Karpas-422 (cell line): ENCODE results near the gene RIOK3. TPM values are rescaled to one million over a fixed set of nuclear protein-coding genes. Genes with fewer than 3 reads are reported as not detected.

ENCODE experiments used
- DNase-seq: peaks from one replicate; pipeline ENCODE4 v3.0.0-alpha.2; 2015
- H2AFZ ChIP-seq: fragments of 200-600 bp; sonication (generic); 2 replicates; pipeline ENCODE4 v1.6.1; 2014; ENCODE audit warnings: antibody characterized with exemption, low read length, mixed read lengths
- H3K27ac ChIP-seq: fragments of 200-600 bp; sonication (generic); 2 replicates; pipeline ENCODE4 v1.5.1; 2014; ENCODE audit warnings: mild to moderate bottlenecking, low read length, moderate library complexity
- H3K27me3 ChIP-seq: fragments of 200-600 bp; sonication (generic); 2 replicates; pipeline ENCODE4 v1.6.1; 2014; ENCODE audit warnings: low read length, mixed read lengths
- H3K36me3 ChIP-seq: fragments of 200-600 bp; sonication (generic); 2 replicates; pipeline ENCODE4 v1.6.1; 2014; ENCODE audit warnings: low read length, mixed read lengths; ENCODE audit not compliant: insufficient read depth
- H3K4me1 ChIP-seq: fragments of 200-600 bp; sonication (generic); 2 replicates; pipeline ENCODE4 v1.6.1; 2014; ENCODE audit warnings: mild to moderate bottlenecking, low read length, mixed read lengths
- H3K4me2 ChIP-seq: fragments of 200-600 bp; sonication (generic); 2 replicates; pipeline ENCODE4 v1.6.1; 2014; ENCODE audit warnings: low read length, low read depth, mild to moderate bottlenecking; ENCODE audit not compliant: poor library complexity, severe bottlenecking
- H3K4me3 ChIP-seq: fragments of 200-600 bp; sonication (generic); 2 replicates; pipeline ENCODE4 v1.5.1; 2014; ENCODE audit warnings: mild to moderate bottlenecking, antibody characterized with exemption, low read length, mixed read lengths
- H3K79me2 ChIP-seq: fragments of 200-600 bp; sonication (generic); 2 replicates; pipeline ENCODE4 v1.6.1; 2014; ENCODE audit warnings: mild to moderate bottlenecking, low read length, mixed read lengths
- H3K9ac ChIP-seq: fragments of 200-600 bp; sonication (generic); 2 replicates; pipeline ENCODE4 v1.6.0; 2014; ENCODE audit warnings: low read length
- H3K9me2 ChIP-seq: fragments of 200-600 bp; sonication (generic), shearing (Covaris generic); replicated peaks from 2 replicates; pipeline ENCODE4 v1.6.0; 2014; ENCODE audit warnings: mild to moderate bottlenecking, low read length, moderate library complexity; ENCODE audit not compliant: insufficient read depth
- H3K9me3 ChIP-seq: fragments of 300-700, 200-600 bp; sonication (generic); 2 replicates; pipeline ENCODE4 v1.6.1; 2014; ENCODE audit warnings: low read length, mixed read lengths
- H4K20me1 ChIP-seq: fragments of 200-600 bp; sonication (generic); 2 replicates; pipeline ENCODE4 v1.6.1; 2014; ENCODE audit warnings: mild to moderate bottlenecking, antibody characterized with exemption, low read length, low read depth; ENCODE audit not compliant: insufficient read depth
- total RNA-seq: library from RNA; depleted of rRNA; stranded (reverse); fragments of >200 nt; shearing (Covaris generic); gene quantifications from 2 replicates; pipeline ENCODE4 v1.2.3, GENCODE V29; 2014; ENCODE audit warnings: low replicate concordance; rRNA removed

Gene RIOK3
- 25.1 and 31.1 TPM in 2 replicates for total RNA-seq

DNA sequence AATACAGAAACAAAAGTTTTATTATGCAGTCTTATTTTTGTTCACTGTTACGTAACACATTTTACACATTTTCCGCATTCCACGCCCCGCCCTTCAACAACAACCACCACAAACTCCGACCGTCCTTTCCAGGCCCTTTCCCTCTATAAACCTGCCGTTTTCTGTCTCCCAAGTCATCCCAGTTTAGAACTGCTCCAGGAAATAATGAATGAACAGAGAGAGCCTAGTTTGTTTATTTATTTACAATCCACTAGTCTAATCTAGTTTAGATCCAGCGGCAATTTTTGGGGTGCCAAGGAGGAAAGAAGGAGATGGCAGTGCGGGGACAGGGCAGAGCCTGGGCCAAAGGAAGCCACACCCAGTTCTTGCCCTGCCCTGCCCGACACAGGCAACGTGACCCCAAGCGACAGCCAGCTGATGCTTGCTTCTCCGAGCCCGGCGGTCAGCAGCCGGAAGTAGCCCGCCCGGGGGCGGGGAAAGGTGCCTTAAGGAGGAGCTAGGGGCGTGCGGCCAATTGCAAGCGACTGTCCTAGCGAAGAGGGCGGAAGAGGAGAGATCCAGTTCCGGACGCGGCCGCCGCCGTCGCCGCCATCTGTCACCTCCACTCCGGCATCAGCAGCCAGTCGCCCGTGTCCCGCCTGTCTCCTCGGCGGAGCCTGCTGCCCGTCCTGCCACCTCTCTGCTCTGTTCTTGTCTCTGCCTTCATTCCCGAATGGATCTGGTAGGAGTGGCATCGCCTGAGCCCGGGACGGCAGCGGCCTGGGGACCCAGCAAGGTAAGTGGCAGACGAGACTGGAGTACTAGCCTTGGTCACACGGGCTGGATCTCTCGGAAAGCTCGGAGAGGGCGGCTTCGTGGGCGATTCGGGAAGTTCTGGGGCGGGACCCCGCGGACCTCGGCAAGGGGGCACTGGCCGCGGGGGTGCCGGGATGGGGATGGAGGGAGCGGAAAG lies at the start of gene RIOK3:
TSS of gene RIOK3 (plus strand) at position 560 of the 952 bp plus-strand sequence. CDS start at position 713, 153 bp downstream.
- H3K9me2 ChIP-seq, result no peaks in the 10 kb centered on the region
- peaks cover under 1% of the 10 kb centered on the region; the same call in 1 of the 2 replicates for H4K20me1 ChIP-seq
- no peaks in the 10 kb centered on the region for H3K27me3 ChIP-seq
- no peaks in the 10 kb centered on the region; the same call in 1 of the 2 replicates for H3K9me3 ChIP-seq
- peak within 1 kb of the TSS; percentile 94 for H3K4me2 ChIP-seq
- peaks cover 49% of the 10 kb centered on the region for H3K79me2 ChIP-seq
- DNase-seq, result peak; percentile 98
- peak within 1 kb of the TSS; percentile 66 for H2AFZ ChIP-seq
- H3K27ac ChIP-seq, result peak within 1 kb of the TSS; percentile 40; the same call in 1 of the 2 replicates
- H3K36me3 ChIP-seq, result no peaks in the 10 kb centered on the region
- peak within 1 kb of the TSS; percentile 92 for H3K4me3 ChIP-seq
- H3K9ac ChIP-seq, result peak within 1 kb of the TSS; percentile 88
- H3K4me1 ChIP-seq, result peaks cover 25% of the 10 kb centered on the region

- Histone ChIP-seq H3K79me2 (peaks cover 3% of the 10 kb centered on the region; the same call in 1 of the 2 replicates), H4K20me1 (no peaks in the 10 kb centered on the region), H3K36me3 (no peaks in the 10 kb centered on the region), H3K4me1 (no peaks in the 10 kb centered on the region), H3K4me2 (no peak overlapping the region), H3K9ac (no peak overlapping the region), H3K4me3 (no peak overlapping the region), H2AFZ (no peak overlapping the region), H3K27me3 (no peaks in the 10 kb centered on the region), H3K9me3 (no peaks in the 10 kb centered on the region), H3K9me2 (no peaks in the 10 kb centered on the region), H3K27ac (no peak overlapping the region)
- no peak for DNase-seq
Measured at GRCh38 chr18:23403310-23403709, 49.8 kb upstream of the RIOK3 start.

DNA sequence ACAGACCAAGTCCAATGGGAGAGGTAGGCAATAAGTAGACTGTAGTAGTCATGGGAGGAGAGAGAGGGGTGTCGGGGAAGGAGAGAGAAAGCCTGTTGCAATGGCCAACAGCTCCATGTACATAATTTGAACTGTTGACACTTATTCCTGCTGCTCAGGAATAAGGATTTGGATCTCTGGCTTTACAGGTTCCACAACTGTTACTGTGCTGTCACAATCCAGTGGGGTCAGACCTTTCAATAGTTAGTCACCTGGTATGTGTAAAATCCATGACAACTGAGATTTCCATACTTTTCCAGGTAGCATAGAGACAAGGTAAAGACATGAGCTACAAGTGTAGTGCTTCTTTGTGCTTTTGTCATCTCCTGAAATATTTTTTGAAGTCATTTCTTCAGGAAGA lies 47.5 kb upstream of the RIOK3 start:
- H3K27me3 ChIP-seq, result no peaks in the 10 kb centered on the region
- no peak overlapping the region for H2AFZ ChIP-seq
- no peaks in the 10 kb centered on the region for H3K9me3 ChIP-seq
- H3K27ac ChIP-seq, result no peak overlapping the region
- H3K9ac ChIP-seq, result no peak overlapping the region
- no peaks in the 10 kb centered on the region for H4K20me1 ChIP-seq
- H3K4me3 ChIP-seq, result no peak overlapping the region
- H3K79me2 ChIP-seq, result peaks cover 3% of the 10 kb centered on the region; the same call in 1 of the 2 replicates
- H3K9me2 ChIP-seq, result no peaks in the 10 kb centered on the region
- no peaks in the 10 kb centered on the region for H3K36me3 ChIP-seq
- no peak for DNase-seq
- no peaks in the 10 kb centered on the region for H3K4me1 ChIP-seq
- H3K4me2 ChIP-seq, result no peak overlapping the region

DNA sequence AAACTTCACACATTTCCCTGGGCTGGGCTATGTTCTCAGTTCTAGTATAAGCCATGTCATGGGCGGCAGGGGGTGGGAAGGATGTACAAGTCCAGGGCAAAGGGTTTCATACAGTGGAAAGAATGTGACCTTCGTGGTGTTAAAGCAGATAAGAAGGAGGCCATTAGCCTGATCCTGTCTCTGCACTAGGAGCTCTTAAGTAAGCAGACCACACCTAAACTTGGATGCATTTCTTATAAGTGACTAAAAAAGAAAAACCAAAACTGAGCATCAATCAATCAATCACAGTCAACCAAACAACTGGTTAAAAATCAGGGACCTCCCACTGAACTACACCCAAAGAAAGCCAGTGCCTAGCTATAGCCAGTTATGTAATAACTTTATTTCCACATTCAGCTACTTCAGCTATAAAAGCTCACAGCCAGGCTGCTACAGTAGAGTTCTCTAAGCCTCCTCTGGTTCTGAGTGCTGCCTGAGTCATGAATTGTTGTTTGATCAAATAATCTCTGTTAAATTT lies 46.8 kb upstream of the RIOK3 start:
- no peak overlapping the region for H3K4me2 ChIP-seq
- H3K9me3 ChIP-seq, result no peaks in the 10 kb centered on the region
- no peak overlapping the region for H2AFZ ChIP-seq
- no peak overlapping the region for H3K9ac ChIP-seq
- no peak overlapping the region for H3K4me3 ChIP-seq
- H3K9me2 ChIP-seq, result no peaks in the 10 kb centered on the region
- H3K27ac ChIP-seq, result no peak overlapping the region
- H3K27me3 ChIP-seq, result no peaks in the 10 kb centered on the region
- no peaks in the 10 kb centered on the region for H3K36me3 ChIP-seq
- peaks cover 3% of the 10 kb centered on the region; the same call in 1 of the 2 replicates for H3K79me2 ChIP-seq
- H4K20me1 ChIP-seq, result no peaks in the 10 kb centered on the region
- no peak for DNase-seq
- H3K4me1 ChIP-seq, result no peaks in the 10 kb centered on the region

DNA sequence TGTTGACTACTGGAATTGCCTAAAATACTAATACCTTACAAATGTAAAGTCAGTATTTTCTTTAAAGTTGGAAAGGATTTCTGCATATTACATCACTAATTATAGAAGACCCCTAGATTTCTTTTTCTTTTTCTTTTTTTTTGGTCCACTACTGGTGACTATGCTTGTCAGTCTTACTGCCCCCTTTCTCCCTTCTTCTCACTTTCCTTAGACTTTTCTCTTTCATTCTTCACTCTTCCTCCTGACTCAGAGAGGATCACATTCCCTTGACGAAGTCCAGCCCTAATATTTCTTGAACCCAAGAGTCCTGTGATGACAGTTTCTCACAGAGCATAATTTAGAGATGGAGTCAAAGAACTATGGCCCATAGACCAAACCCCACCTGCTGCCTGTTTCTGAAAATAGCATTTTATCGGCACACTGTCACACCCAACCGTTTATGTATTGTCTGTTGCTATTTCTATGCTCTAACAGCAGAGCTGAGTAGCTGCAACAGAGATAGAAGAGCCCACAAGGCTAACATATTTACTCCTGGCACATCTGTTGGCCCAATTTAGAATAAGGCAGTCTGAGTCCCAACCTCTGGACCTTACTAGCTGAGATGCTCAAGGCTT lies 40.6 kb upstream of the RIOK3 start:
- no peaks in the 10 kb centered on the region for H4K20me1 ChIP-seq
- no peak overlapping the region for H2AFZ ChIP-seq
- H3K9ac ChIP-seq, result no peak overlapping the region
- H3K4me1 ChIP-seq, result peaks cover 7% of the 10 kb centered on the region
- no peak overlapping the region for H3K4me3 ChIP-seq
- no peak for DNase-seq
- H3K9me3 ChIP-seq, result no peaks in the 10 kb centered on the region
- no peaks in the 10 kb centered on the region for H3K79me2 ChIP-seq
- no peaks in the 10 kb centered on the region for H3K9me2 ChIP-seq
- H3K27ac ChIP-seq, result no peak overlapping the region
- H3K27me3 ChIP-seq, result no peaks in the 10 kb centered on the region
- H3K36me3 ChIP-seq, result no peaks in the 10 kb centered on the region
- no peak overlapping the region for H3K4me2 ChIP-seq

DNA sequence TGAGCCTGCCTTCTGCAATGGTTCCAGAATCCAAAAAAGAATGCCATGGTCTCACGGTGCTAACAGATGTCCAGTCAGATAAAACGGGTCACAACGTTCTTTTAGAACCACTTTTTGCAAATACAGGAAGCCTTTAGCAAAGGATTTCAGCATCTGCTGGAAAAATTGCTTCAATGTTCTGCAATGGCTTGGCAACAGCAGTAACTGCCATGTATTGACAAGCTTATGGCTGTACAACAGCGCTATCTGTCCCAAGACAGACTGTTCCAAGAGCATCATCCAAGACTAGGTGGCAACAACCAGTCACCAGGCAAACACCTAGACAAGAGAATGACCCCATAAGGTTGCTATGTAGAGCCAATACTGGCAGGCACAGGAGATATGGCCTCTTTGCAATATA lies 37.6 kb upstream of the RIOK3 start:
- H3K79me2 ChIP-seq, result peaks cover 2% of the 10 kb centered on the region; the same call in 1 of the 2 replicates

DNA sequence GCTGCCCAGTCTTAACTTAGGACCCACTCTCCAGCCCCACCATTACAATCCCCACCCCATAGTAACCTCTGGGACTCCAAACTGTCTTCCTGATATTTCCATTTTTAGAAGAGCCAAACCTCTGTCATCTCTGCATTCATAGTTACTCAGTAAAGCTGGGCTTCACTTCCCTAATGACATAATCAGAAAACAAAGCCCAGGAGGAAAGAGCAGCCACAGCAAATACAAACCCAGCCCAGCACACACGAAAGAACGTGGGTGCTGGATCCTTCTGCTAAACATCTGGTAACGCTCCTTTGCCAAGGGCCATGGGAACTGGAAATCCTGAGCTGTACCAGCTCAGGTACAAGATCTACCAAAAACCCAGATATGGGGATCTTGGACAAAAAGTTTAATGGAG lies 36.8 kb upstream of the RIOK3 start:
- Histone ChIP-seq H3K9me3 (no peaks in the 10 kb centered on the region), H4K20me1 (no peaks in the 10 kb centered on the region), H3K27ac (no peak overlapping the region), H3K4me1 (peaks cover 7% of the 10 kb centered on the region), H3K79me2 (peaks cover 2% of the 10 kb centered on the region; the same call in 1 of the 2 replicates), H3K9me2 (no peaks in the 10 kb centered on the region), H3K4me2 (no peak overlapping the region), H3K27me3 (no peaks in the 10 kb centered on the region), H3K9ac (no peak overlapping the region), H2AFZ (no peak overlapping the region), H3K36me3 (no peaks in the 10 kb centered on the region), H3K4me3 (no peak overlapping the region)
- no peak for DNase-seq

More for the DNA sequence above, 37.6 kb upstream of the RIOK3 start:
- no peaks in the 10 kb centered on the region for H3K9me3 ChIP-seq
- peaks cover 7% of the 10 kb centered on the region for H3K4me1 ChIP-seq
- no peak overlapping the region for H3K9ac ChIP-seq
- H4K20me1 ChIP-seq, result no peaks in the 10 kb centered on the region
- no peaks in the 10 kb centered on the region for H3K36me3 ChIP-seq
- no peak overlapping the region for H3K27ac ChIP-seq
- no peak for DNase-seq
- no peak overlapping the region for H3K4me2 ChIP-seq
- no peak overlapping the region for H3K4me3 ChIP-seq
- H3K9me2 ChIP-seq, result no peaks in the 10 kb centered on the region
- H2AFZ ChIP-seq, result no peak overlapping the region
- H3K27me3 ChIP-seq, result no peaks in the 10 kb centered on the region

DNA sequence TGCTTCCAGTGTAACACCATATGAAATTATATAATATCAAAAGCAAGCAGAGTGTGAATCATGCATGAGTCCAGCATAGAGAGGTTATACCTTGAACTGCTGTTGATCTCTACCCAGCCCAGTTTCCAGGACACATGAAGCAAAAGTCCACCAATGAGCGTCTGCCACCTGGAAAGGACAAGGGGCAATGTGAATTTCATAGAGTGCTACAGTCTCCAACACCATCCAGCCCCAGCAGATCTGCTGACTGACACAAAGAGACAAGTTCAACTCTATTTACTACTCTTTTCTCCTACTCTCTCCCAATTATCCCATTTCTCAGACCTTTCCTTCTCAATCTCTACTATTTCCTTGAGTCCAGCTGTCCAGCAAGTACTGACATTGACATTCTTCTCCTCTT lies 31.8 kb upstream of the RIOK3 start:
- H3K4me3 ChIP-seq, result no peak overlapping the region
- peaks cover 8% of the 10 kb centered on the region for H3K79me2 ChIP-seq
- no peaks in the 10 kb centered on the region for H3K9me3 ChIP-seq
- no peak overlapping the region for H3K9ac ChIP-seq
- no peaks in the 10 kb centered on the region for H3K36me3 ChIP-seq
- H3K4me2 ChIP-seq, result no peak overlapping the region
- H4K20me1 ChIP-seq, result no peaks in the 10 kb centered on the region
- DNase-seq, result no peak
- H3K27ac ChIP-seq, result no peak overlapping the region
- peaks cover 23% of the 10 kb centered on the region for H3K4me1 ChIP-seq
- no peak overlapping the region for H2AFZ ChIP-seq
- no peaks in the 10 kb centered on the region for H3K27me3 ChIP-seq
- no peaks in the 10 kb centered on the region for H3K9me2 ChIP-seq
